GM20431 (cell line): ENCODE results near the gene TUBGCP2.
"Not testable (repeated sequence)": the region's sequence is repeated elsewhere in the genome, so short reads cannot be mapped to it uniquely, and the experiment has no call there.

Experiments
- in situ Hi-C: fragments of 300-500 bp; cut with MseI, MboI; formaldehyde crosslinking; loops from one replicate; pipeline ENCODE4 v1.15.0; 2020; ENCODE audit warnings: low sequenced_read_pairs; ENCODE audit not compliant: unreplicated experiment

TUBGCP2 gene

GRCh38 chr10:133268532-133268931 lies 40.1 kb downstream of the TUBGCP2 start:
- in situ Hi-C loops = no loop called here

- in situ Hi-C loops = no loop called here
Observed at GRCh38 chr10:133267829-133268228, 40.8 kb downstream of the TUBGCP2 start.

GRCh38 chr10:133267293-133267692 lies 41.4 kb downstream of the TUBGCP2 start:
- in situ Hi-C loops = no loop called here

GRCh38 chr10:133266056-133266795 lies 42.4 kb downstream of the TUBGCP2 start:
- in situ Hi-C loops = no loop called here

- in situ Hi-C loops = not testable (repeated sequence)
Observed at GRCh38 chr10:133265052-133265451, 43.6 kb downstream of the TUBGCP2 start.

GRCh38 chr10:133264461-133264860 lies 44.2 kb downstream of the TUBGCP2 start:
- in situ Hi-C loops = no loop called here

- in situ Hi-C loops = no loop called here
Observed at GRCh38 chr10:133263674-133264073, 45.0 kb downstream of the TUBGCP2 start.

GRCh38 chr10:133262696-133263095 lies 46.0 kb downstream of the TUBGCP2 start:
- in situ Hi-C loops = no loop called here

GRCh38 chr10:133261726-133262325 lies 46.8 kb downstream of the TUBGCP2 start:
- in situ Hi-C loops = no loop called here

- in situ Hi-C loops = no loop called here
Observed at GRCh38 chr10:133260895-133261725, 47.6 kb downstream of the TUBGCP2 start.

- in situ Hi-C loops = no loop called here
Observed at GRCh38 chr10:133259602-133259989, 49.1 kb downstream of the TUBGCP2 start.

GRCh38 chr10:133258818-133259601 lies 49.7 kb downstream of the TUBGCP2 start:
- in situ Hi-C loops = no loop called here

- in situ Hi-C loops = no loop called here
Observed at GRCh38 chr10:133258066-133258817, 50.4 kb downstream of the TUBGCP2 start.

- in situ Hi-C loops = no loop called here
Observed at GRCh38 chr10:133257489-133258065, 51.1 kb downstream of the TUBGCP2 start.

- in situ Hi-C loops = no loop called here
Observed at GRCh38 chr10:133255323-133255722, 53.3 kb downstream of the TUBGCP2 start.

- in situ Hi-C loops = no loop called here
Observed at GRCh38 chr10:133254421-133255120, 54.1 kb downstream of the TUBGCP2 start.

GRCh38 chr10:133253361-133253955 lies 55.2 kb downstream of the TUBGCP2 start:
- in situ Hi-C loops = no loop called here

GRCh38 chr10:133252223-133252552 lies 56.5 kb downstream of the TUBGCP2 start:
- in situ Hi-C loops = no loop called here
